Epithelial cell of proximal tubule (primary cell): ENCODE results near the gene NUDT3. TPM values are rescaled to one million over a fixed set of nuclear protein-coding genes. Genes with fewer than 3 reads are reported as not detected.

ENCODE experiments used
- DNase-seq: peaks from one replicate; pipeline ENCODE4 v3.0.0-alpha.2; 2011; ENCODE audit warnings: low read depth
- H3K4me3 ChIP-seq: 2 replicates; pipeline ENCODE4 v1.5.1; 2011; ENCODE audit warnings: low read depth, mild to moderate bottlenecking, low read length
- CTCF ChIP-seq: conservative IDR thresholded peaks from 2 replicates; pipeline ENCODE4 v1.5.1; 2012; ENCODE audit warnings: low read depth, mild to moderate bottlenecking, low read length
- total RNA-seq: library from RNA; depleted of rRNA; stranded (reverse); fragments of >200 nt; gene quantifications from 2 replicates; pipeline ENCODE4 v1.2.3, GENCODE V29; 2015

The NUDT3 gene
- 12.9 and 16.7 TPM in 2 replicates for total RNA-seq

GRCh38 chr6:34392497-34393190 is at the start of gene NUDT3:
NUDT3 (minus strand) TSS chr6:34392669; CDS start chr6:34392362, 307 bp downstream.
- H3K4me3 ChIP-seq, result peak within 1 kb of the TSS; percentile 88
- peak; percentile 33 for DNase-seq
- TF ChIP-seq CTCF, result peak; percentile 75

DNA sequence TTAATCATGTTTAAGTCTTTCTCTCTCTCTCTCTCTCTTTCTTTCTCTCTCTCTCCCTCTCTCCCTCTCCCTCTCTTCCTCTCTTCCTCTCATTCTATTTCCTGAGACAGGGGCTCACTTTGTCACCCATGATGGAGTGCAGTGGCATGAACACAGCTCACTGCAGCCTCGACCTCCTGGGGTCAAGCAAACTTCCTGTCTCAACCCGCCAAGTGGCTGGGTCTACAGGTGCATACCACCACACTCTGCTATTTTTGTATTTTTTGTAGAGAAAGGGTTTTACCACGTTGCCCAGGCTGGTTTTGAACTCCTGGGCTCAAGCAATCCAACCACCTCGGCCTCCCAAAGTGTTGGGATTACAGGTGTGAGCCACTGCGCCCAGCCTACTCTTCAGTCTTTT is 49.1 kb upstream of the NUDT3 start:
- no peak overlapping the region for H3K4me3 ChIP-seq
- no peak for DNase-seq
- no peak for TF ChIP-seq CTCF

- DNase-seq, result no peak
- no peak overlapping the region for H3K4me3 ChIP-seq
- TF ChIP-seq CTCF, result no peak
Measured at GRCh38 chr6:34439442-34439841, 47.0 kb upstream of the NUDT3 start.

GRCh38 chr6:34438705-34439104 is 46.2 kb upstream of the NUDT3 start:
- no peak for TF ChIP-seq CTCF
- no peak overlapping the region for H3K4me3 ChIP-seq
- DNase-seq, result no peak

DNA sequence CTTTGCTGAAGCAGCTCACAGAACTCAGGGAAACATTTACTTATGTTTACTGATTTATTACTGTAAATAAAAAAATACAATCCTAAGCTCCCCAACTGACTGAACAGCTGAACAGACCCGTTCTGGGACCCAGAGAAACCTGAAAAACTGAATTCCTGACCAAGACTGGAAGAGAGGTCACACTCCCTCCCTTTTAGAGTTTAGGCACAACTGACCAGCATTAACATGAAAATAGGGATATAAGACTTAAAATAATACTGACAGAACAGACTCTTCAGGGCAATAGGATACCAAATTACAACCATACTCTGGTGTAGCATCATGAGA is 45.1 kb upstream of the NUDT3 start:
- DNase-seq, result no peak
- TF ChIP-seq CTCF, result no peak
- H3K4me3 ChIP-seq, result no peak overlapping the region

DNA sequence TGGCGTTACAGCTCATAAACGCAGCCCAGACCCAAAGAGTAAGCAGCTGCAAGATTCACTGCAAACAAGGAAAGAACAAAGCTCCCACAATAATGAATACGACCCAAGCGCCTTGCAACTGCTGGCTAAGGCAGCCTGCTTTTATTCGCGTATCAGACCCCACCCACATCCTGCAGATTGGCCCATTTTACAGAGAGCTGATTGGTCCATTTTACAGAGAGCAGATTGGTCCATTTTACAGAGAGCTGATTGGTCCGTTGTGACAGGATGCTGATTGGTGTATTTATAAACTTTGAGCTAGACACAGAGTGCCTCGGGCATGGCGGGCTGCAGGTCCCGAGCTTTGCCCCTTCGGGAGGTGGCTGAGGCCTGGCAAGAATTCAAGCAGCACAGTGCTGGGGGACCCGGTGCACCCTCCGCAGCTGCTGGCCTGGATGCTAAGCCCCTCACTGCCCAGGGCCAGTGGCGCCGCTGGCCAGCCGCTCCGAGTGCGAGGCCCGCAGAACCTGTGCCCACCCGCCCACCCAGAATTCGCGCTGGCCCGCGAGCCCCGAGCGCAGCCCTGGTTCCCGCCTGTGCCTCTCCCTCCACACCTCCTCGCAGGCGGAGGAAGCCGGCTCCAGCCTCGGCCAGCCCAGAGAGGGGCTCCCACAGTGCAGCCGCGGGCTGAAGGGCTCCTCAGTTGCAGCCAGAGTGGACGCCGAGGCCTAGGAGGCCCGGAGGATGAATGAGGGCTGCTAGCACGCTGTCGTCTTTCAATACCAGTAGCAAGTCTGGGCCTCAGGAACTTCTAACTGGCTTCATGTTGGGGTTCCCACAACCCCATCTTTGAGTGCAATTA is 44.6 kb upstream of the NUDT3 start:
- no peak overlapping the region for H3K4me3 ChIP-seq
- no peak for DNase-seq
- TF ChIP-seq CTCF, result no peak
